H9 (cell line): ENCODE results near the gene DCAF11. TPM values are rescaled to one million over a fixed set of nuclear protein-coding genes. Genes with fewer than 3 reads are reported as not detected.

ENCODE experiments used
- DNase-seq: peaks from one replicate; pipeline ENCODE4 v3.0.0-alpha.2; 2017
- H2AFZ ChIP-seq: one replicate; pipeline ENCODE4 v1.6.1; 2013; ENCODE audit warnings: mild to moderate bottlenecking, low read length, control low read depth, moderate library complexity
- H2AK5ac ChIP-seq: 2 replicates; pipeline ENCODE4 v1.6.1; 2013; ENCODE audit warnings: low read length, control low read depth, mixed read lengths; ENCODE audit not compliant: insufficient read length
- H2BK120ac ChIP-seq: one replicate; pipeline ENCODE4 v1.6.1; 2013; ENCODE audit warnings: low read depth, mild to moderate bottlenecking, low read length, control low read depth, inconsistent platforms; ENCODE audit not compliant: poor library complexity, severe bottlenecking
- H2BK12ac ChIP-seq: 2 replicates; pipeline ENCODE4 v1.6.1; 2013; ENCODE audit warnings: low read length, control low read depth, mixed read lengths, low read depth; ENCODE audit not compliant: insufficient read length
- H2BK15ac ChIP-seq: 2 replicates; pipeline ENCODE4 v1.6.1; 2013; ENCODE audit warnings: low read depth, low read length, control low read depth
- H2BK20ac ChIP-seq: one replicate; pipeline ENCODE4 v1.6.1; 2013; ENCODE audit warnings: low read depth, mild to moderate bottlenecking, low read length, control low read depth, inconsistent platforms; ENCODE audit not compliant: poor library complexity, severe bottlenecking
- H2BK5ac ChIP-seq: 2 replicates; pipeline ENCODE4 v1.6.1; 2013; ENCODE audit warnings: low read length, control low read depth, mixed read lengths; ENCODE audit not compliant: insufficient read length
- H3K14ac ChIP-seq: 2 replicates; pipeline ENCODE4 v1.6.1; 2013; ENCODE audit warnings: low read length, control low read depth; ENCODE audit not compliant: insufficient read depth
- H3K18ac ChIP-seq: 2 replicates; pipeline ENCODE4 v1.6.1; 2013; ENCODE audit warnings: low read depth, mild to moderate bottlenecking, mixed read lengths, low read length, control low read depth; ENCODE audit not compliant: insufficient read length
- H3K23ac ChIP-seq: 2 replicates; pipeline ENCODE4 v1.6.1; 2013; ENCODE audit warnings: low read length, control low read depth, mixed read lengths, low read depth; ENCODE audit not compliant: insufficient read length
- H3K23me2 ChIP-seq: 2 replicates; pipeline ENCODE4 v1.6.1; 2013; ENCODE audit warnings: low read depth, mild to moderate bottlenecking, mixed read lengths, low read length, control low read depth; ENCODE audit not compliant: insufficient read length, poor library complexity, severe bottlenecking
- H3K27ac ChIP-seq: 2 replicates; pipeline ENCODE4 v1.5.1; 2013; ENCODE audit warnings: low read length, control low read depth, mixed read lengths, low read depth; ENCODE audit not compliant: insufficient read length
- H3K27me3 ChIP-seq: 2 replicates; pipeline ENCODE4 v1.6.1; 2013; ENCODE audit warnings: low read length, control low read depth, inconsistent platforms; ENCODE audit not compliant: insufficient read depth
- H3K4ac ChIP-seq: 2 replicates; pipeline ENCODE4 v1.6.1; 2013; ENCODE audit warnings: low read depth, mild to moderate bottlenecking, control low read depth, inconsistent platforms, low read length, moderate library complexity
- H3K4me1 ChIP-seq: 2 replicates; pipeline ENCODE4 v1.6.1; 2013; ENCODE audit warnings: low read length, control low read depth, inconsistent platforms; ENCODE audit not compliant: insufficient read depth
- H3K4me2 ChIP-seq: 2 replicates; pipeline ENCODE4 v1.6.1; 2013; ENCODE audit warnings: low read length, control low read depth, mixed read lengths; ENCODE audit not compliant: insufficient read length, insufficient read depth
- H3K56ac ChIP-seq: 2 replicates; pipeline ENCODE4 v1.6.1; 2013; ENCODE audit warnings: low read depth, mild to moderate bottlenecking, mixed read lengths, low read length, control low read depth; ENCODE audit not compliant: insufficient read length
- H3K79me1 ChIP-seq: 2 replicates; pipeline ENCODE4 v1.6.1; 2013; ENCODE audit warnings: low read depth, mild to moderate bottlenecking, moderate library complexity, low read length, control low read depth, inconsistent platforms; ENCODE audit not compliant: insufficient read depth, poor library complexity, severe bottlenecking
- H3K79me2 ChIP-seq: 2 replicates; pipeline ENCODE4 v1.6.1; 2013; ENCODE audit warnings: low read length, control low read depth, inconsistent platforms; ENCODE audit not compliant: insufficient read depth
- H3K9ac ChIP-seq: 2 replicates; pipeline ENCODE4 v1.6.1; 2013; ENCODE audit warnings: low read length, control low read depth, mixed read lengths; ENCODE audit not compliant: insufficient read length; ENCODE audit errors: extremely low read depth
- H3K9me3 ChIP-seq: one replicate; pipeline ENCODE4 v1.6.1; 2013; ENCODE audit warnings: low read depth, low read length, inconsistent platforms; ENCODE audit not compliant: control insufficient read depth
- H3T11ph ChIP-seq: one replicate; pipeline ENCODE4 v1.6.1; 2013; ENCODE audit warnings: mild to moderate bottlenecking, low read length, control low read depth, inconsistent platforms
- H4K20me1 ChIP-seq: one replicate; pipeline ENCODE4 v1.6.1; 2013; ENCODE audit not compliant: control insufficient read depth, insufficient read length, insufficient read depth
- H4K5ac ChIP-seq: 2 replicates; pipeline ENCODE4 v1.6.1; 2013; ENCODE audit warnings: low read depth, mild to moderate bottlenecking, mixed read lengths, low read length, control low read depth; ENCODE audit not compliant: insufficient read length
- H4K8ac ChIP-seq: replicated peaks from 2 replicates; pipeline ENCODE4 v1.6.1; 2013; ENCODE audit warnings: low read length, control low read depth, mixed read lengths, low read depth; ENCODE audit not compliant: insufficient read length
- H4K91ac ChIP-seq: 2 replicates; pipeline ENCODE4 v1.6.1; 2013; ENCODE audit warnings: low read depth, mild to moderate bottlenecking, moderate library complexity, mixed read lengths, low read length, control low read depth; ENCODE audit not compliant: insufficient read length
- H3K27ac Mint-ChIP-seq, 3 experiments: 2 replicates in 2 of 3; 3 replicates in 1 of 3; pipeline ENCODE4 v1.8.0; 2020 to 2021; ENCODE audit warnings: mixed read lengths in 3 of 3, mild to moderate bottlenecking in 1 of 3, moderate library complexity in 1 of 3
- H3K27me3 Mint-ChIP-seq: 2 replicates; pipeline ENCODE4 v1.8.0; 2021; ENCODE audit warnings: low read depth, mild to moderate bottlenecking, moderate library complexity, mixed read lengths
- H3K36me3 Mint-ChIP-seq, 3 experiments: 2 replicates in 2 of 3; 3 replicates in 1 of 3; pipeline ENCODE4 v1.8.0; 2020 to 2021; ENCODE audit warnings: low read depth in 3 of 3, mixed read lengths in 3 of 3; ENCODE audit not compliant: insufficient read depth in 1 of 3
- H3K4me1 Mint-ChIP-seq, 2 experiments: 2 replicates each; pipeline ENCODE4 v1.8.0; 2020; ENCODE audit warnings: mixed read lengths in 2 of 2
- H3K4me3 Mint-ChIP-seq, 2 experiments: 2 replicates in 1 of 2; 3 replicates in 1 of 2; pipeline ENCODE4 v1.8.0; 2020 to 2021; ENCODE audit warnings: mild to moderate bottlenecking in 2 of 2, mixed read lengths in 2 of 2, moderate library complexity in 1 of 2
- H3K9me3 Mint-ChIP-seq, 2 experiments: 2 replicates in 1 of 2; 3 replicates in 1 of 2; pipeline ENCODE4 v1.8.0; 2020; ENCODE audit warnings: mild to moderate bottlenecking in 2 of 2, mixed read lengths in 2 of 2, moderate library complexity in 1 of 2
- CTCF ChIP-seq: fragments of 200-600 bp; sonication (generic); conservative IDR thresholded peaks from 3 replicates; pipeline ENCODE4 v1.8.0; 2021; ENCODE audit warnings: antibody characterized with exemption, mild to moderate bottlenecking
- WGBS: extraction: QIAGEN DNeasy Blood & Tissue Kit; methylation state at CpG from one replicate; pipeline ENCODE4 v1.1.7; 2013; ENCODE audit warnings: missing lambda C conversion rate, low lambda C conversion rate, mixed read lengths; ENCODE audit not compliant: insufficient read length; ENCODE audit errors: extremely low coverage; 5-methylcytosine and 5-hydroxymethylcytosine counted together
- total RNA-seq: library from RNA; stranded (reverse); gene quantifications from 2 replicates; pipeline ENCODE4 v1.2.1, GENCODE V29; 2021

DCAF11 gene
- total RNA-seq, 1 experiment from 2014 or later, result 73.4 TPM

DNA sequence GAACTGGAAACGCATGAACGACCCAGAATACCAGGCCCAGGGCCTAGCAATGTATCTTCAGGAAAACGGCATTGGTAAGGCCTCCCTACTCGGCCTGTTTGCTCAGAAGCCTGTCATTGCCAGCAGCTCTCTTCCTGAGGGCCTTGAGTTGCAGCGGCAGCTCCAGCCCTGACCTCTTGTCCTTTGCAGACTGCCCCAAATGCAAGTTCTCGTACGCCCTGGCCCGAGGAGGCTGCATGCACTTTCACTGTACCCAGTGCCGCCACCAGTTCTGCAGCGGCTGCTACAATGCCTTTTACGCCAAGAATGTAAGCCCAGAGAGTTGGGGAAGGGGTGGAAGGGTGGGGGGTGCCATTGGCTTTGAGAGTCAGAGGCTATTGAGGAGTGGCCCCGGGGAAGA is 42.8 kb downstream of the DCAF11 start:
- Histone ChIP-seq H4K91ac (no peak overlapping the region), H3K27me3 (no peaks in the 10 kb centered on the region), H3K9ac (no peak overlapping the region), H2BK20ac (no peak overlapping the region), H2BK12ac (no peak overlapping the region), H4K5ac (no peak overlapping the region), H3K23ac (no peak overlapping the region), H3K4me1 (no peaks in the 10 kb centered on the region), H3K14ac (no peak overlapping the region), H3K23me2 (no peaks in the 10 kb centered on the region), H3K18ac (no peak overlapping the region), H2BK5ac (no peak overlapping the region), H3K79me2 (no peaks in the 10 kb centered on the region), H4K8ac (no peak overlapping the region), H2BK120ac (no peak overlapping the region), H4K20me1 (no peaks in the 10 kb centered on the region), H3K9me3 (no peaks in the 10 kb centered on the region), H2BK15ac (no peak overlapping the region), H2AK5ac (no peak overlapping the region), H3T11ph (no peak overlapping the region), H3K27ac (no peak overlapping the region), H2AFZ (no peak overlapping the region), H3K79me1 (no peaks in the 10 kb centered on the region), H3K56ac (no peak overlapping the region), H3K4me2 (no peak overlapping the region), H3K4ac (no peak overlapping the region)
- no CpG with 5 or more reads among the region's 12 CpGs for WGBS
- Mint-ChIP-seq H3K9me3 (no peaks in the 10 kb centered on the region), H3K4me3 (no peak overlapping the region), H3K27me3 (no peaks in the 10 kb centered on the region; the same call in 1 of the 2 replicates), H3K4me1 (peaks cover 11 to 13% of the 10 kb centered on the region in 2 experiments), H3K36me3 (peaks cover 36 to 65% (median 57%) of the 10 kb centered on the region in 3 experiments; a peak in 6 of 7 replicates), H3K27ac (no peak overlapping the region)
- TF ChIP-seq CTCF, result no peak
- DNase-seq, result no peak
